NT2/D1 (cell line): ENCODE results near the gene BNC2.

Experiments used
- YY1 ChIP-seq: IDR thresholded peaks from 2 replicates; pipeline ENCODE4 v1.6.1; 2011; ENCODE audit not compliant: insufficient read length, insufficient read depth
- ZNF274 ChIP-seq: IDR thresholded peaks from 2 replicates; pipeline ENCODE4 v1.6.1; 2011; ENCODE audit warnings: mild to moderate bottlenecking, low read depth, low read length

DNA sequence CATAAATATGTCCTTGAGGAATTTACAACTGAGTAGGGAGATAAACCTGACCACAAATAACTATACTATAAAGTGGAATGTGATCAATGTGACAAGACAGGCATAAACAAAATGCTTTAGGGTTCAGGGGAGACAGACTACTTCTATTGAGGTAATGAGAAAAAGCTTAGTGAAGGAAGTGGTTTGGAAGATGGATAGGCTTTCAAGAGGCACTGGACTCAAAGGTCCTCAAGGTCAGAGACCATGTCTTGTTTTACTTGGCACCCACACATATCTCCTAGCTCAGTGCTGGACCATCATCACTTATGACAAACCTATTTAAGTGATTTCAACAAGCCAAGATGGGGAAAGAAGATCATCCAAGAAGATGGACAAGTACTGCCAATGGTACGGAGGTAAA, 257.8 kb downstream of the BNC2 start:
- TF ChIP-seq ZNF274 (no peak), YY1 (no peak)
